Fibroblast of the aortic adventitia (primary cell): ENCODE measurements around the gene ZNF621. TPM values are rescaled to one million over a fixed set of nuclear protein-coding genes. Genes with fewer than 3 reads are reported as not detected.

ENCODE experiments used
- DNase-seq: peaks from one replicate; pipeline ENCODE4 v3.0.0-alpha.2; 2010; ENCODE audit warnings: low read depth
- H3K4me3 ChIP-seq: 2 replicates; pipeline ENCODE4 v1.5.1; 2011; ENCODE audit warnings: low read depth, mild to moderate bottlenecking, control low read depth, low read length, moderate library complexity
- total RNA-seq: library from RNA; depleted of rRNA; stranded (reverse); fragments of >200 nt; gene quantifications from 2 replicates; pipeline ENCODE4 v1.2.3, GENCODE V29; 2012; ENCODE audit warnings: low replicate concordance
- TF ChIP-seq, protein P1 (sequence below): IDR thresholded peaks from 2 replicates; pipeline ENCODE4 v1.5.1; 2011; ENCODE audit warnings: mild to moderate bottlenecking, low read length, control low read depth, inconsistent platforms; ENCODE audit not compliant: insufficient read depth

Gene ZNF621
- total RNA-seq, 1 donor = 21.8 TPM

DNA sequence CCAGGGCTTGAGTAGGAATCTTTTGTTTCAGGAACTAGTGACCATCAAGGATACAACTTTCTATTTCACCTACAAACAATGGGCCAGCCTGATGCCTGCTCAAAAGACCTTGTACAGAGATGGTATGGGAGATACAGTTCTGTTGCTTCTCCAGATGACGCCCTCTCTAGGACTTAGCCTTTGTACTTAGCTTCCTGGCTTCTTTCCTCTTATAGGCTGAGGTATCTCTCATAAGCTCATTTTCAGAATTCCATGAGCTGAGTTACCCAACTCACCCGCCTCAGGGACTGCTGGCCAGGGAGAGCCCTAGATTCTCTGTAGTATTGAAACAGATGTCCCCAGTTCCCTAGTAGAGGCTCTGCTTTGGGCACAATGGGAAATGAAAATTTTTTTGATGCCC, 27.5 kb upstream of the ZNF621 start:
- no peak overlapping the region for H3K4me3 ChIP-seq
- no peak for DNase-seq
- TF ChIP-seq, protein P1, sequence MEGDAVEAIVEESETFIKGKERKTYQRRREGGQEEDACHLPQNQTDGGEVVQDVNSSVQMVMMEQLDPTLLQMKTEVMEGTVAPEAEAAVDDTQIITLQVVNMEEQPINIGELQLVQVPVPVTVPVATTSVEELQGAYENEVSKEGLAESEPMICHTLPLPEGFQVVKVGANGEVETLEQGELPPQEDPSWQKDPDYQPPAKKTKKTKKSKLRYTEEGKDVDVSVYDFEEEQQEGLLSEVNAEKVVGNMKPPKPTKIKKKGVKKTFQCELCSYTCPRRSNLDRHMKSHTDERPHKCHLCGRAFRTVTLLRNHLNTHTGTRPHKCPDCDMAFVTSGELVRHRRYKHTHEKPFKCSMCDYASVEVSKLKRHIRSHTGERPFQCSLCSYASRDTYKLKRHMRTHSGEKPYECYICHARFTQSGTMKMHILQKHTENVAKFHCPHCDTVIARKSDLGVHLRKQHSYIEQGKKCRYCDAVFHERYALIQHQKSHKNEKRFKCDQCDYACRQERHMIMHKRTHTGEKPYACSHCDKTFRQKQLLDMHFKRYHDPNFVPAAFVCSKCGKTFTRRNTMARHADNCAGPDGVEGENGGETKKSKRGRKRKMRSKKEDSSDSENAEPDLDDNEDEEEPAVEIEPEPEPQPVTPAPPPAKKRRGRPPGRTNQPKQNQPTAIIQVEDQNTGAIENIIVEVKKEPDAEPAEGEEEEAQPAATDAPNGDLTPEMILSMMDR = no peak

DNA sequence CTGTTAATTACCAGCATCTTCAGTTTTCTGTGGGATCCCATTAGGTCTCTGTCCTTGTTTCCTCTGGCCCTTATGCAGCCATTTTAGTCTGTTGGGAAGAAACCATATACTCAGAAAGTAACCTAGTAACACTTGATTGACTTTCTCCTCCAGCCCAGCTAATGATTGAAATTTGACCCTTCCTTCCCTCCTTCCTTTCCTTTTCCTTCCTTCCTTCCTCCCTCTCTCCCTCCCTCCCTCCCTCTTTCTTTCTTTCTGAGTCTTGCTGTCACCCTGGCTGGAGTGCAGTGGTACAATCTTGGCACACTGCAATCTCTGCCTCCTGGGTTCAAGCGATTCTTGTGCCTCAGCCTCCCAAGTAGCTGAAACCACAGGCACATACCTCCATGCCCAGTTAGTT, 24.8 kb upstream of the ZNF621 start:
- TF ChIP-seq, protein P1 = no peak
- H3K4me3 ChIP-seq = no peak overlapping the region
- no peak for DNase-seq

DNA sequence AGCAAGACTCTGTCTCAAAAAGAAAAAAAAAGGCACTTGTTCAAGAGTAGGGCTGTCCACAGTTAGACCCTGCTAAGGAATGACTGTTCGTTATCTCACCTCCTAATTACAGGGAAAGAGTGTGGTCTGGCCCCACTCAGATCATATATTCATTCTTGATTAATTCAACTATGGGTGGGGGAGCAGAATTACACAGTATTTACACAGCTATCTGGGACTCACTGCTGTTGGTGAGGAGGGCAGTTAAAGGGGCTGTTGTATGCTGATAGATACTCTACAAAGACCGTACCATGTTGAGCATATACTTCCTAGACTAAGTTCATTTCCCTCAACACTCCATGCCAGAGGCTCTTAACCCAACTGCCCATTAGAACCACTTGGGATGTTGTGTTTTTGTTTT, 22.7 kb upstream of the ZNF621 start:
- TF ChIP-seq, protein P1 = no peak
- H3K4me3 ChIP-seq = no peak overlapping the region
- DNase-seq = no peak

DNA sequence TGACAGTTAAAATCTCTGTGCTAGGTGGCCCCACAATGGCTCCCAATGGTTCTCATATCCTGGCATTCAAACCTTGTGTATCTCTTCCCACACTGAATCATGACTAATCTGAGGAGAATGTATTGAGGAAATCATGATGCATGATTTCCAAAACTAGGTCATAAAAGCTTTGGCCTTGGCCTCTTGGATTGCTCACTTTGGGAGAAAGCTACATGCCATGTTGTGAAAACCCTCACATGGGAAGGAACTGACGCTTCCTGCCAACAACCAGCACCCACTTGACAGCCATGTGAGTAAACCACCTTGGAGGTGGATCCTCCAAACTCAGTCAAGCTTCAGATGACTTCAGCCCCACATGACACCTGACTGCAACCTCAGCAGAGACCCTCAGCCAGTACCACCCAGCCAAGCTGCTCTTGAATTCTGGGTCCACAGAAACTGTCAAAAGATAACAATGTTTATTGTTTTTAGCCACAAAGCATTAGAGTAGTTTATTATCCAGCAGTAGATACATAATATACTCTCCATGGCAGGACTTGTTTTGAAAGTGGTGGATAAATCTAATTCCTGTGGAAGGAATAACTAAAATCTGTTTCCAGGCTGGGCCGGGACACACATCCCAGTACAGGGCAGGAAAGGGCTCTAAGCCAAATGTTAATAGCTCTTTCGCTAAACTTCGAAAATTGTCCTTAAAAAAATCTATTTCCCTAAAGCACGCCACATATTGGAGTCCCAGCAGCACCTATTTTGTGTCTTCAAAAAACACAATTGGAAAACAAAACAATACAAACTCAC, 19.9 kb upstream of the ZNF621 start:
- H3K4me3 ChIP-seq = no peak overlapping the region
- TF ChIP-seq, protein P1 = no peak
- DNase-seq = peak; percentile 97

DNA sequence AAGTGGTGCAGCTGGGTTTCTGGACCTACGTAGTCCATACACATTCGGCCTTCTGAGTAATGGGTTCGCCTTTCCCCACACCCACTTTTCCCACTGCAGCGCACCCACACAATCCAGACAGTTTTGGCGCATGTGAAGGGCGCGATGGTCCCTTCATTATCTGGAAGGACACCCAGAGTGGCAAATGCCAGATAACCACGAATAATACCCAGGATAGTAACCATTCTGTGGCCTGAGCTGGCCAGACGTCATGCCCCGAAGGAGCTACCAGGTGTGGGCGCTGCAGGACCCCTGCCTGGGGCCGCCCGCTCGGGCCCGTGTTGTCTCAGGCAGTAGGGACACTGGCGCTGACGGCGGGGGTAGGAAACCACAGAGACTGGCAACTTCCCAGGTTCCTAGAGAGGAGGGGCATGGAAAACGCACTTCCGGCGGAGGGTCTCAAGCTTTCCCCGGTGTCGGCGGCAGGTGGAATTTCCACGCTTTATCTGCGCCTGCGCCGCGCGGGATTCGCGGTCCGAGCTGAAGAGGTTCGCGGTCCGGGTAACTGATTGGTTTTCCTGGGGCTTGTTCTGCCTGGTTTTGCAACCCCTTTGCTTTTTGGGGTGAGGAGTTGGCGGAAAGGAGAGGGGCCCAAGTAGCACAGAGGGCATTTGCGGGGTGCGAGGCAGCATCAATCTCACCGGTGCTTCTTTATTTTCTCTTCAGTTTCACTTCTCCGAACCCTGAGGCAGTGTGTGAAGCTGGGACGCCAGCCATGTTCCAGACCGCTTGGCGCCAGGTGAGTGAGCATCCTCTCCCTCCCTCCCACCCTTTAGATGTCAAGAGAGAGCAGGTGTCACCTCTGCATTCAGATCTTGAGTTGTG, 18.9 kb upstream of the ZNF621 start, which contains the start of gene ZNF620:
Gene ZNF620, plus strand, starts transcription at position 441 of the 864 bp plus-strand sequence. Its CDS starts 314 bp downstream, at position 755.
- TF ChIP-seq, protein P1 = peak; percentile 30
- peak; percentile 44 for DNase-seq
- H3K4me3 ChIP-seq = peak within 1 kb of the TSS; percentile 72

DNA sequence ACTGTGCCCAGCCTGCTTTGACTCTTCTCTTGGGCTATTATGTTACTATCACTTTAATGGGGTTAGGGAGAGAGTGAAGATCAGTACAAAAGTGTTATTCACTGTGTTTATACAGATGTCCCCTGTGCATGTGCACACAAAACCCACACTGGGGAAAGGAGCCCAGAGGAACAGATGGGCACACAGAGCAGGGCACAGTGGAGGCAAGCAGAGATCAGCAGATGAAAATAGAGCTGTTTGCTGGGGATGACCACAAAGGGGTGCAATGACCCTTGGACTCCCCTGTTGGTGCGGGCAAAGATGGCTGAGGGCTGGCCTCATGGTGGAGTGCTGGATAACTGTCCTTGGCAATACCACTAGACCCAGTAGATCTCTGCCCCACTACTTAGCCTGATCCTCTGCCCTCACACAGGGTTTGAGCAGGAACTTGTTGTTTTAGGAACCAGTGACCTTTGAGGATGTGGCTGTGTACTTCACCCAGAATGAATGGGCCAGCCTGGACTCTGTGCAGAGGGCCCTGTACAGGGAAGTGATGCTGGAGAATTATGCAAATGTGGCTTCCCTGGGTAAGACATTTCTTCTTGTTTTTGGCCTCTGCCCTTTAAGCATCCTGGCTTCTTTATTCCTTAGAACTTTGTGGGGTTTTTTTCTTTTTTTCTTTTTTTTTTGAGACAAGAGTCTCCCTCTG, 13.6 kb upstream of the ZNF621 start:
- no peak for DNase-seq
- TF ChIP-seq, protein P1 = no peak
- H3K4me3 ChIP-seq = no peak overlapping the region
